ENCODE measurements around the gene UBL4A. TPM values are rescaled to one million over a fixed set of nuclear protein-coding genes. Genes with fewer than 3 reads are reported as not detected.
A peak's percentile ranks its signal among the peaks of the same experiment; 100 is the strongest.

Gene UBL4A
- 10 to 100 TPM; 36.4 to 95.6 (median 56.3) TPM for total RNA-seq
- 10 to 100 TPM; 18.3 to 31.1 (median 23.6) TPM for polyA plus RNA-seq
- long read RNA-seq, donor 1, transcript UBL4A-202 (4 exons, 2,382 nt), result major isoform, 23 of 25 reads
- long read RNA-seq, donor 1, partial matches to known transcripts, result 0 of 25 reads
- long read RNA-seq, donor 1, other reads (novel, unspliced or antisense), result 0 of 25 reads
- long read RNA-seq, donor 2, transcript UBL4A-202 (4 exons, 2,382 nt), result major isoform, 13 of 13 reads
- long read RNA-seq, donor 2, partial matches to known transcripts, result 0 of 13 reads
- long read RNA-seq, donor 2, other reads (novel, unspliced or antisense), result 0 of 13 reads
- long read RNA-seq, donor 3, transcript UBL4A-202 (4 exons, 2,382 nt), result major isoform, 16 of 16 reads
- long read RNA-seq, donor 3, partial matches to known transcripts, result 0 of 16 reads
- long read RNA-seq, donor 3, other reads (novel, unspliced or antisense), result 0 of 16 reads
- long read RNA-seq, donor 4, transcript UBL4A-202 (4 exons, 2,382 nt), result major isoform, 24 of 28 reads
- long read RNA-seq, donor 4, partial matches to known transcripts, result 0 of 28 reads
- long read RNA-seq, donor 4, other reads (novel, unspliced or antisense), result 3 of 28 reads
- long read RNA-seq, donor 5, transcript UBL4A-202 (4 exons, 2,382 nt), result major isoform, 215 of 251 reads
- long read RNA-seq, donor 5, partial matches to known transcripts, result 5 of 251 reads
- long read RNA-seq, donor 5, other reads (novel, unspliced or antisense), result 28 of 251 reads
- long read RNA-seq, donor 6, transcript UBL4A-202 (4 exons, 2,382 nt), result major isoform, 13 of 17 reads
- long read RNA-seq, donor 6, partial matches to known transcripts, result 0 of 17 reads
- long read RNA-seq, donor 6, other reads (novel, unspliced or antisense), result 3 of 17 reads
- long read RNA-seq, donor 7, transcript UBL4A-202 (4 exons, 2,382 nt), result major isoform, 8 of 8 reads
- long read RNA-seq, donor 7, partial matches to known transcripts, result 0 of 8 reads
- long read RNA-seq, donor 7, other reads (novel, unspliced or antisense), result 0 of 8 reads
- long read RNA-seq, donor 8, transcript UBL4A-202 (4 exons, 2,382 nt), result major isoform, 20 of 22 reads
- long read RNA-seq, donor 8, partial matches to known transcripts, result 0 of 22 reads
- long read RNA-seq, donor 8, other reads (novel, unspliced or antisense), result 0 of 22 reads
- long read RNA-seq, donor 9, transcript UBL4A-202 (4 exons, 2,382 nt), result major isoform, 10 of 10 reads
- long read RNA-seq, donor 9, partial matches to known transcripts, result 0 of 10 reads
- long read RNA-seq, donor 9, other reads (novel, unspliced or antisense), result 0 of 10 reads
- long read RNA-seq, donor 10, transcript UBL4A-202 (4 exons, 2,382 nt), result major isoform, 13 of 14 reads
- long read RNA-seq, donor 10, partial matches to known transcripts, result 0 of 14 reads
- long read RNA-seq, donor 10, other reads (novel, unspliced or antisense), result 0 of 14 reads

GRCh38 chrX:154486396-154487207, at the start of gene UBL4A:
Gene UBL4A, minus strand, starts transcription at chrX:154486615. Its CDS starts 31 bp downstream, at chrX:154486584.
- Histone ChIP-seq H3K27ac (peak within 1 kb of the TSS; percentile 53 to 93 (median 74)), H3K36me3 (replicated peaks in 1 of 2) (no peaks in the 10 kb centered on the region), H3K4me1 (replicated peaks in 1 of 2) (peaks cover 5 to 14% of the 10 kb centered on the region in 2 donors), H3K27me3 (no peaks in the 10 kb centered on the region), H3K4me3 (peak within 1 kb of the TSS in 3 of 4 donors; percentile 32 to 73 (median 32)), H3K9me3 (replicated peaks in 1 of 3) (no peaks in the 10 kb centered on the region)
- peak; percentile 40 to 71 (median 56) for DNase-seq
- intact Hi-C loops (cut with DNase I), result no loop called here
- WGBS, 4 donors, result 1 to 67% (median 26%) methylated on average over 1 to 73 of the region's 95 CpGs; no CpG with 5 or more reads in 1 of the 4 donors
- TF ChIP-seq POLR2A (IDR thresholded peaks at IDR 0.05), result peak in 1 of 2 donors; percentile 11
- TF ChIP-seq CTCF (IDR thresholded peaks at IDR 0.05), result peak in 1 of 6 experiments; percentile 11

- H3K27ac ChIP-seq, result no peak overlapping the region
- DNase-seq, result no peak
- H3K36me3 ChIP-seq (replicated peaks in 1 of 2), result peaks cover 0 to 24% of the 10 kb centered on the region in 2 donors
- intact Hi-C loops (cut with DNase I), result no loop called here
- no peaks in the 10 kb centered on the region for H3K9me3 ChIP-seq (replicated peaks in 1 of 3)
- TF ChIP-seq CTCF (IDR thresholded peaks at IDR 0.05) (no peak), POLR2A (IDR thresholded peaks at IDR 0.05) (no peak)
- H3K27me3 ChIP-seq, result no peaks in the 10 kb centered on the region
- H3K4me3 ChIP-seq, result no peak overlapping the region
- H3K4me1 ChIP-seq (replicated peaks in 1 of 2), result peaks cover 0 to 12% of the 10 kb centered on the region in 2 donors
- 73 to 84% (median 77%) methylated on average over 5 to 9 of the region's 9 CpGs for WGBS, 4 donors
Observed at GRCh38 chrX:154535892-154536291, 49.5 kb upstream of the UBL4A start.

GRCh38 chrX:154534526-154535322, 48.3 kb upstream of the UBL4A start:
- Histone ChIP-seq H3K27me3 (no peaks in the 10 kb centered on the region), H3K4me3 (no peak overlapping the region), H3K27ac (peak overlapping the region in 2 of 5 donors; percentile 27 to 56), H3K4me1 (replicated peaks in 1 of 2) (peaks cover 0 to 8% of the 10 kb centered on the region in 2 donors), H3K9me3 (replicated peaks in 1 of 3) (no peaks in the 10 kb centered on the region), H3K36me3 (replicated peaks in 1 of 2) (peaks cover 0 to 24% of the 10 kb centered on the region in 2 donors)
- intact Hi-C loops (cut with DNase I), result loop anchor here in 1 of 2 donors (5.0 kb wide), 1 partner anchor 137 kb away; the partner anchor contains the start of gene RPL10
- peak; percentile 89 to 93 (median 91) for DNase-seq
- 20 to 48% (median 24%) methylated on average over 5 to 34 of the region's 34 CpGs for WGBS, 4 donors
- TF ChIP-seq POLR2A (IDR thresholded peaks at IDR 0.05) (peak in 1 of 2 donors; percentile 8), CTCF (IDR thresholded peaks at IDR 0.05) (peak; percentile 99 to 100 (median 100))
